HAP-1 (cell line): ENCODE measurements around the gene PSKH1.

ENCODE experiments used
- DNase-seq, 2 experiments: peaks; one replicate each; pipeline ENCODE4 v3.0.0-alpha.2; 2016 to 2020; ENCODE audit warnings: low spot score in 2 of 2
- H3K27me3 ChIP-seq: fragments of 250-450 bp; sonication (Bioruptor Pico); 2 replicates; pipeline ENCODE4 v1.5.1; 2020; ENCODE audit warnings: low read depth, mild to moderate bottlenecking, moderate library complexity
- H3K36me3 ChIP-seq: fragments of 250-450 bp; sonication (Bioruptor Pico); replicated peaks from 2 replicates; pipeline ENCODE4 v1.5.1; 2020; ENCODE audit warnings: mild to moderate bottlenecking
- H3K4me1 ChIP-seq: fragments of 250-450 bp; sonication (Bioruptor Pico); 2 replicates; pipeline ENCODE4 v1.5.1; 2020; ENCODE audit warnings: mild to moderate bottlenecking
- H3K4me3 ChIP-seq: fragments of 250-450 bp; sonication (Bioruptor Pico); 2 replicates; pipeline ENCODE4 v1.5.1; 2020; ENCODE audit warnings: mild to moderate bottlenecking, moderate library complexity
- H3K9me3 ChIP-seq: fragments of 250-450 bp; sonication (Bioruptor Pico); 2 replicates; pipeline ENCODE4 v1.5.1; 2020; ENCODE audit warnings: mild to moderate bottlenecking, moderate library complexity
- in situ Hi-C: fragments of 300-500 bp; cut with MboI; formaldehyde crosslinking; loops from 3 replicates; pipeline ENCODE4 v1.14.3; 2020; ENCODE audit warnings: low sequenced_read_pairs, inconsistent platforms, mixed read lengths

Gene PSKH1

GRCh38 chr16:67977469-67978227 lies 84.6 kb downstream of the PSKH1 start:
- Histone ChIP-seq H3K9me3 (no peaks in the 10 kb centered on the region), H3K4me1 (no peaks in the 10 kb centered on the region), H3K4me3 (no peak overlapping the region), H3K27me3 (no peaks in the 10 kb centered on the region), H3K36me3 (no peaks in the 10 kb centered on the region)
- DNase-seq = no peak
- in situ Hi-C loops = no loop called here
